ENCODE data around the gene MGLL.
A peak's percentile ranks its signal among the peaks of the same experiment; 100 is the strongest.

MGLL gene

GRCh38 chr3:127735767-127736693 lies 86.3 kb downstream of the MGLL start:
- DNase-seq (ENCODE audit: low spot score), result peak; percentile 48
- TF ChIP-seq CTCF (IDR thresholded peaks at IDR 0.05; ENCODE audit: extremely low read depth, missing control alignments), result no peak

- no peak for TF ChIP-seq CTCF (IDR thresholded peaks at IDR 0.05; ENCODE audit: extremely low read depth, missing control alignments)
- no peak for DNase-seq (ENCODE audit: low spot score)
Observed at GRCh38 chr3:127734754-127735473, 87.4 kb downstream of the MGLL start.

GRCh38 chr3:127734181-127734720 lies 88.1 kb downstream of the MGLL start:
- TF ChIP-seq CTCF (IDR thresholded peaks at IDR 0.05; ENCODE audit: extremely low read depth, missing control alignments), result no peak
- no peak for DNase-seq (ENCODE audit: low spot score)

- TF ChIP-seq CTCF (IDR thresholded peaks at IDR 0.05; ENCODE audit: extremely low read depth, missing control alignments), result no peak
- DNase-seq (ENCODE audit: low spot score), result no peak
Observed at GRCh38 chr3:127733781-127734180, 88.5 kb downstream of the MGLL start.

GRCh38 chr3:127732879-127733350 lies 89.4 kb downstream of the MGLL start:
- no peak for DNase-seq (ENCODE audit: low spot score)
- TF ChIP-seq CTCF (IDR thresholded peaks at IDR 0.05; ENCODE audit: extremely low read depth, missing control alignments), result no peak

GRCh38 chr3:127732303-127732702 lies 90.0 kb downstream of the MGLL start:
- no peak for TF ChIP-seq CTCF (IDR thresholded peaks at IDR 0.05; ENCODE audit: extremely low read depth, missing control alignments)
- no peak for DNase-seq (ENCODE audit: low spot score)

Data from GM20000 (cell line).